ENCODE data around the gene ZNF2.

ZNF2 gene

GRCh38 chr2:95206096-95206495 is 40.5 kb downstream of the ZNF2 start:
- no peak for DNase-seq (ENCODE audit: low spot score)

- DNase-seq (ENCODE audit: low spot score) = peak; percentile 83
Measured at GRCh38 chr2:95207111-95207961, 41.7 kb downstream of the ZNF2 start, which contains the start of gene ZNF892. Gene ZNF892, plus strand, starts transcription at chr2:95207521. Its CDS starts 295 bp downstream, at chr2:95207816.

GRCh38 chr2:95208106-95208505 is 42.5 kb downstream of the ZNF2 start:
- no peak for DNase-seq (ENCODE audit: low spot score)

- no peak for DNase-seq (ENCODE audit: low spot score)
Measured at GRCh38 chr2:95215018-95215612, 49.5 kb downstream of the ZNF2 start.

- DNase-seq (ENCODE audit: low spot score) = no peak
Measured at GRCh38 chr2:95220449-95220848, 54.8 kb downstream of the ZNF2 start.

GRCh38 chr2:95225658-95226057 is 60.0 kb downstream of the ZNF2 start:
- DNase-seq (ENCODE audit: low spot score) = no peak

- no peak for DNase-seq (ENCODE audit: low spot score)
Measured at GRCh38 chr2:95231723-95232122, 66.1 kb downstream of the ZNF2 start.

- no peak for DNase-seq (ENCODE audit: low spot score)
Measured at GRCh38 chr2:95232232-95232631, 66.6 kb downstream of the ZNF2 start.

Data from CD4-positive, alpha-beta T cell treated with Interleukin-2 at 100 ng/mL for 4 hours (primary cell).